ENCODE data around the gene NIPA2.

DNA sequence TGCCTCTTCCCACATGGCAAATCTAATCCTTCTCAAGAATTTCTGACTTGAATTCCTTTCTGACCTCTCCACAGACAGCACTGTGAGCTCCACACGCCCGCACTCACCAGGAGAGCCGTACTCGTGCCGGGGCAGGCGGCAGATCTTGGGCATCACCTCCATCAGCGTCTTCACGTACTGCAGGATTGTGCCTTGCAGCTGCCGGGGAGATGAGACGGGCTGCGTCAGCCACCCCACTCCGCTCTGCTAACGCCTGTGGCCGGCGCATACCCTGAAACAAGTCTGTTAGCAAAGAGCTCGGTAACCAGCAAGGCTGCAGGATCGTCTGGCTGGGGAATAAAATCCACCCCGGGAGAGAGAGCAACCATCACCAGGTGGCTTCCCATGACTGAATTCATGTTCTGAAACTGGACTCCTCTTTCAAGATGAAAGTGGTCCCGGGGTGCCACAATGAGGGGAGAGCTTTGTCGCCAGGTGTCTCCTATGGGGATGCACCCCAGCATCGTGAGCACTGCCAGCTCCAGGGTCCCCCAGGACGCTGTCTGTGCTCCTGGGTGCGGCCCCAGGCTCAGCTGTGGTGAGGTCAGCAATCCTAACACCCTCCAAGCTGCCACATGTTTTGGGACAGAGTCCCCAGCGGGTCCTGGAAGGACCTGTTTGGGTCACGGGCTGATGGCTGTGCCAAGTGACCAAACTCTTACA, 43.4 kb downstream of the NIPA2 start:
- TF ChIP-seq EZH2 (optimal IDR thresholded peaks at IDR 0.05; ENCODE audit: low read depth, low read length) (no peak), CTCF (IDR thresholded peaks at IDR 0.05; ENCODE audit: low read length) (no peak), EZH2phosphoT487 (IDR thresholded peaks at IDR 0.05; ENCODE audit: low read length) (no peak)
